K562 (cell line): ENCODE results near the gene TEX54. TPM values are rescaled to one million over a fixed set of nuclear protein-coding genes. Genes with fewer than 3 reads are reported as not detected.

Experiments used
- MXI1 ChIP-seq: IDR thresholded peaks from 2 replicates; pipeline ENCODE4 v1.6.1; 2011; ENCODE audit warnings: low read depth, mild to moderate bottlenecking, improper control_type of control experiment, low read length
- NCOA1 ChIP-seq: fragments of 450-650 bp; IDR thresholded peaks from 2 replicates; pipeline ENCODE4 v1.6.1; 2016; ENCODE audit warnings: low read depth
- POLR2B ChIP-seq: fragments of 450-650 bp; IDR thresholded peaks from 2 replicates; pipeline ENCODE4 v1.6.1; 2018; ENCODE audit warnings: low read depth; ENCODE audit not compliant: partially characterized antibody
- SAP30 ChIP-seq: fragments of 200-600 bp; sonication (generic); IDR thresholded peaks from 2 replicates; pipeline ENCODE4 v1.6.1; 2012; ENCODE audit warnings: borderline replicate concordance, low read depth, mild to moderate bottlenecking, moderate library complexity, low read length, control low read depth, inconsistent platforms; ENCODE audit not compliant: insufficient read depth, poor library complexity, severe bottlenecking
- XRCC5 ChIP-seq: fragments of 200-400 bp; formaldehyde crosslinking; IDR thresholded peaks from 2 replicates; pipeline ENCODE4 v1.6.1; 2017; ENCODE audit warnings: low read depth, mild to moderate bottlenecking, low read length
- ZNF354B ChIP-seq: fragments of 250-450 bp; sonication (Bioruptor Pico); IDR thresholded peaks from 2 replicates; pipeline ENCODE4 v1.4.0; 2020
- ZNF507 ChIP-seq: conservative IDR thresholded peaks from 2 replicates; pipeline ENCODE4 v1.6.1; 2017; ENCODE audit warnings: missing genetic modification characterization, missing compliant biosample characterization
- ZNF589 ChIP-seq: fragments of 200-800 bp; sonication (Bioruptor generic); IDR thresholded peaks from 2 replicates; pipeline ENCODE4 v1.6.1; 2016; ENCODE audit warnings: low read depth, missing genetic modification characterization, missing compliant biosample characterization
- polyA plus RNA-seq, 8 experiments: library from polyadenylated mRNA; depleted of rRNA in 4 of 8; stranded (reverse) in 5 of 8; unstranded in 3 of 8; fragments of >200 nt; fragmentation: Nextera tagmentation in 2 of 8; fragmentation: Illumina TruSeq in 1 of 8; extraction: Ambion mirVana in 2 of 8; extraction: Trizol in 1 of 8; gene quantifications; 2 replicates each; pipeline versions ENCODE4 v1.2.1 to v1.2.3, GENCODE V29; 2011 to 2014; ENCODE audit warnings: inconsistent platforms in 1 of 8, missing spikeins in 1 of 8
- total RNA-seq, 7 experiments: library from RNA; depleted of rRNA in 6 of 7; stranded (reverse); fragments of >200 nt in 6 of 7; fragmentation: Illumina TruSeq in 2 of 7; extraction: Trizol in 2 of 7; gene quantifications; 2 replicates each; pipeline versions ENCODE4 v1.2.1 to v1.2.3, GENCODE V29; 2011 to 2021; ENCODE audit warnings: low replicate concordance in 1 of 7
- TF ChIP-seq, protein P1 (sequence below), 2 experiments: IDR thresholded peaks; 2 replicates each; pipeline ENCODE4 v1.6.1; 2012; ENCODE audit warnings: improper control_type of control experiment in 2 of 2, low read depth in 2 of 2, low read length in 2 of 2, borderline replicate concordance in 1 of 2
- TF ChIP-seq, protein P2 (sequence below): fragments of 250-450 bp; sonication (Bioruptor Pico); IDR thresholded peaks from 2 replicates; pipeline ENCODE4 v1.5.0; 2021; ENCODE audit warnings: mild to moderate bottlenecking, borderline replicate concordance
- TF ChIP-seq, protein P3 (sequence below): fragments of 250-450 bp; sonication (Bioruptor Pico); IDR thresholded peaks from 2 replicates; pipeline ENCODE4 v1.9.0; 2021; ENCODE audit warnings: mild to moderate bottlenecking, inconsistent platforms
- TF ChIP-seq, protein P4 (sequence below): sonication (generic); formaldehyde crosslinking; IDR thresholded peaks from 2 replicates; pipeline ENCODE4 v1.8.0; 2023; ENCODE audit warnings: missing genetic modification reagents, mild to moderate bottlenecking, borderline replicate concordance

TEX54 gene
- total and polyA plus RNA-seq, 9 of the 15 experiments (the other 6 are each of a cell fraction or from before 2014, with no cell fraction given) = not detected

DNA sequence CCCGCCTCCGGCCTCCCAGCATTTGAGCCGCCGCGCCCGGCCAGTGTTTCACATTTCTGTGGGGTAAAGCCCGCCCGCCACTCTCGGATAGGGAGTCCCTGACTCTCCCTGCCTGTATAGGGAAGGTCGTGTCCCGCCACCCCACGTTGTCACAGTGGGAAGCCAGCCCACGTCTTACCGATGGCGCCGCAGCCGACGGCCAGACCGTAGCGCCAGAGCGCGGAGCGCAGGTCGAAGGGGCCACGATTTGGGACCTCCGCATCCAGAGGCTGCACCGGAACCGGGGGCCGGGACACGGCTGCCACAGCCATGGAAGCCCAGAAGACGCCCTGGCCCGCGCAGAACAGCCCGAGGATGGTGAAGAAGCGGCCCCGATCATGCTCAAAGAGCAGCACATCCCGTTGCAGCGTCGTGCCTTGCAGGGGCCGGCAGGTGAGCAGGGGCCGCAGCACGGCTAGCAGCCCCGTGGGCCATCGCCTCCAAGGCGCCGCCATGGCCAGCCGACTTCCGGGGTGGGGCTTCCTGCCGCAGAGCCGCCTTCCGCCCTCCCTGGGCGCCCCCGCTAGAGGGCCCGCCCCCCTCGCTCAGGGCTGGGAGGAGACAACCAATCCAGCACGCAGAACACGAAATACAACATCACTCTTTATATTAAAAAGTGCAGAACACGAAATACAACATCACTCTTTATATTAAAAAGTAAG lies 41.0 kb downstream of the TEX54 start, which contains the start of gene TMEM223 (continued):
- TF ChIP-seq ZNF589 (CRISPR knock-in tag) (no peak), NCOA1 (no peak; the same call in 1 of the 2 replicates), SAP30 (peak; percentile 88), ZNF354B (CRISPR knock-in tag) (no peak), MXI1 (peak; percentile 47; the same call in 1 of the 2 replicates), XRCC5 (no peak), POLR2B (peak; percentile 92), ZNF507 (no peak)
- TF ChIP-seq, protein P1, sequence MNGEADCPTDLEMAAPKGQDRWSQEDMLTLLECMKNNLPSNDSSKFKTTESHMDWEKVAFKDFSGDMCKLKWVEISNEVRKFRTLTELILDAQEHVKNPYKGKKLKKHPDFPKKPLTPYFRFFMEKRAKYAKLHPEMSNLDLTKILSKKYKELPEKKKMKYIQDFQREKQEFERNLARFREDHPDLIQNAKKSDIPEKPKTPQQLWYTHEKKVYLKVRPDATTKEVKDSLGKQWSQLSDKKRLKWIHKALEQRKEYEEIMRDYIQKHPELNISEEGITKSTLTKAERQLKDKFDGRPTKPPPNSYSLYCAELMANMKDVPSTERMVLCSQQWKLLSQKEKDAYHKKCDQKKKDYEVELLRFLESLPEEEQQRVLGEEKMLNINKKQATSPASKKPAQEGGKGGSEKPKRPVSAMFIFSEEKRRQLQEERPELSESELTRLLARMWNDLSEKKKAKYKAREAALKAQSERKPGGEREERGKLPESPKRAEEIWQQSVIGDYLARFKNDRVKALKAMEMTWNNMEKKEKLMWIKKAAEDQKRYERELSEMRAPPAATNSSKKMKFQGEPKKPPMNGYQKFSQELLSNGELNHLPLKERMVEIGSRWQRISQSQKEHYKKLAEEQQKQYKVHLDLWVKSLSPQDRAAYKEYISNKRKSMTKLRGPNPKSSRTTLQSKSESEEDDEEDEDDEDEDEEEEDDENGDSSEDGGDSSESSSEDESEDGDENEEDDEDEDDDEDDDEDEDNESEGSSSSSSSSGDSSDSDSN (IDR thresholded peaks at IDR 0.05; ENCODE audit: borderline replicate concordance in 1 of 2, low read depth in 2 of 2, low read length in 2 of 2) = 0 out of 4 replicates have a peak, but pooled peaks of 1 of the 2 experiments have one; percentile 25
- TF ChIP-seq, protein P2, sequence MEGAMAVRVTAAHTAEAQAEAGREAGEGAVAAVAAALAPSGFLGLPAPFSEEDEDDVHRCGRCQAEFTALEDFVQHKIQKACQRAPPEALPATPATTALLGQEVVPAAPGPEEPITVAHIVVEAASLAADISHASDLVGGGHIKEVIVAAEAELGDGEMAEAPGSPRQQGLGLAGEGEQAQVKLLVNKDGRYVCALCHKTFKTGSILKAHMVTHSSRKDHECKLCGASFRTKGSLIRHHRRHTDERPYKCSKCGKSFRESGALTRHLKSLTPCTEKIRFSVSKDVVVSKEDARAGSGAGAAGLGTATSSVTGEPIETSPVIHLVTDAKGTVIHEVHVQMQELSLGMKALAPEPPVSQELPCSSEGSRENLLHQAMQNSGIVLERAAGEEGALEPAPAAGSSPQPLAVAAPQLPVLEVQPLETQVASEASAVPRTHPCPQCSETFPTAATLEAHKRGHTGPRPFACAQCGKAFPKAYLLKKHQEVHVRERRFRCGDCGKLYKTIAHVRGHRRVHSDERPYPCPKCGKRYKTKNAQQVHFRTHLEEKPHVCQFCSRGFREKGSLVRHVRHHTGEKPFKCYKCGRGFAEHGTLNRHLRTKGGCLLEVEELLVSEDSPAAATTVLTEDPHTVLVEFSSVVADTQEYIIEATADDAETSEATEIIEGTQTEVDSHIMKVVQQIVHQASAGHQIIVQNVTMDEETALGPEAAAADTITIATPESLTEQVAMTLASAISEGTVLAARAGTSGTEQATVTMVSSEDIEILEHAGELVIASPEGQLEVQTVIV = no peak
- TF ChIP-seq, protein P3, sequence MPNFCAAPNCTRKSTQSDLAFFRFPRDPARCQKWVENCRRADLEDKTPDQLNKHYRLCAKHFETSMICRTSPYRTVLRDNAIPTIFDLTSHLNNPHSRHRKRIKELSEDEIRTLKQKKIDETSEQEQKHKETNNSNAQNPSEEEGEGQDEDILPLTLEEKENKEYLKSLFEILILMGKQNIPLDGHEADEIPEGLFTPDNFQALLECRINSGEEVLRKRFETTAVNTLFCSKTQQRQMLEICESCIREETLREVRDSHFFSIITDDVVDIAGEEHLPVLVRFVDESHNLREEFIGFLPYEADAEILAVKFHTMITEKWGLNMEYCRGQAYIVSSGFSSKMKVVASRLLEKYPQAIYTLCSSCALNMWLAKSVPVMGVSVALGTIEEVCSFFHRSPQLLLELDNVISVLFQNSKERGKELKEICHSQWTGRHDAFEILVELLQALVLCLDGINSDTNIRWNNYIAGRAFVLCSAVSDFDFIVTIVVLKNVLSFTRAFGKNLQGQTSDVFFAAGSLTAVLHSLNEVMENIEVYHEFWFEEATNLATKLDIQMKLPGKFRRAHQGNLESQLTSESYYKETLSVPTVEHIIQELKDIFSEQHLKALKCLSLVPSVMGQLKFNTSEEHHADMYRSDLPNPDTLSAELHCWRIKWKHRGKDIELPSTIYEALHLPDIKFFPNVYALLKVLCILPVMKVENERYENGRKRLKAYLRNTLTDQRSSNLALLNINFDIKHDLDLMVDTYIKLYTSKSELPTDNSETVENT (CRISPR knock-in tag) = peak; percentile 94
- TF ChIP-seq, protein P4, sequence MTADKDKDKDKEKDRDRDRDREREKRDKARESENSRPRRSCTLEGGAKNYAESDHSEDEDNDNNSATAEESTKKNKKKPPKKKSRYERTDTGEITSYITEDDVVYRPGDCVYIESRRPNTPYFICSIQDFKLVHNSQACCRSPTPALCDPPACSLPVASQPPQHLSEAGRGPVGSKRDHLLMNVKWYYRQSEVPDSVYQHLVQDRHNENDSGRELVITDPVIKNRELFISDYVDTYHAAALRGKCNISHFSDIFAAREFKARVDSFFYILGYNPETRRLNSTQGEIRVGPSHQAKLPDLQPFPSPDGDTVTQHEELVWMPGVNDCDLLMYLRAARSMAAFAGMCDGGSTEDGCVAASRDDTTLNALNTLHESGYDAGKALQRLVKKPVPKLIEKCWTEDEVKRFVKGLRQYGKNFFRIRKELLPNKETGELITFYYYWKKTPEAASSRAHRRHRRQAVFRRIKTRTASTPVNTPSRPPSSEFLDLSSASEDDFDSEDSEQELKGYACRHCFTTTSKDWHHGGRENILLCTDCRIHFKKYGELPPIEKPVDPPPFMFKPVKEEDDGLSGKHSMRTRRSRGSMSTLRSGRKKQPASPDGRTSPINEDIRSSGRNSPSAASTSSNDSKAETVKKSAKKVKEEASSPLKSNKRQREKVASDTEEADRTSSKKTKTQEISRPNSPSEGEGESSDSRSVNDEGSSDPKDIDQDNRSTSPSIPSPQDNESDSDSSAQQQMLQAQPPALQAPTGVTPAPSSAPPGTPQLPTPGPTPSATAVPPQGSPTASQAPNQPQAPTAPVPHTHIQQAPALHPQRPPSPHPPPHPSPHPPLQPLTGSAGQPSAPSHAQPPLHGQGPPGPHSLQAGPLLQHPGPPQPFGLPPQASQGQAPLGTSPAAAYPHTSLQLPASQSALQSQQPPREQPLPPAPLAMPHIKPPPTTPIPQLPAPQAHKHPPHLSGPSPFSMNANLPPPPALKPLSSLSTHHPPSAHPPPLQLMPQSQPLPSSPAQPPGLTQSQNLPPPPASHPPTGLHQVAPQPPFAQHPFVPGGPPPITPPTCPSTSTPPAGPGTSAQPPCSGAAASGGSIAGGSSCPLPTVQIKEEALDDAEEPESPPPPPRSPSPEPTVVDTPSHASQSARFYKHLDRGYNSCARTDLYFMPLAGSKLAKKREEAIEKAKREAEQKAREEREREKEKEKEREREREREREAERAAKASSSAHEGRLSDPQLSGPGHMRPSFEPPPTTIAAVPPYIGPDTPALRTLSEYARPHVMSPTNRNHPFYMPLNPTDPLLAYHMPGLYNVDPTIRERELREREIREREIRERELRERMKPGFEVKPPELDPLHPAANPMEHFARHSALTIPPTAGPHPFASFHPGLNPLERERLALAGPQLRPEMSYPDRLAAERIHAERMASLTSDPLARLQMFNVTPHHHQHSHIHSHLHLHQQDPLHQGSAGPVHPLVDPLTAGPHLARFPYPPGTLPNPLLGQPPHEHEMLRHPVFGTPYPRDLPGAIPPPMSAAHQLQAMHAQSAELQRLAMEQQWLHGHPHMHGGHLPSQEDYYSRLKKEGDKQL (CRISPR knock-in tag) = no peak
